ENCODE measurements around the gene SGCD.

SGCD gene

GRCh38 chr5:156314416-156314815 is 12.5 kb upstream of the SGCD start:
- Histone ChIP-seq H3K27ac (ENCODE audit: extremely low read depth, low read depth, low read length) (no peak overlapping the region), H3K4me1 (ENCODE audit: control insufficient read depth, insufficient read depth, low read length) (no peaks in the 10 kb centered on the region), H3K36me3 (ENCODE audit: control insufficient read depth in 2 of 2, insufficient read depth in 1 of 2, low read length in 2 of 2) (no peaks in the 10 kb centered on the region), H3K4me3 (ENCODE audit: low read depth, low read length) (no peak overlapping the region), H3K9me3 (ENCODE audit: control insufficient read depth, insufficient read depth, low read depth, low read length) (no peaks in the 10 kb centered on the region)
- CTCF ChIA-PET = no interaction called here
- POLR2A ChIA-PET = no interaction called here
- TF ChIP-seq ZNF560 (tag by site-specific recombination; IDR thresholded peaks at IDR 0.05; ENCODE audit: borderline replicate concordance) (no peak), ZNF792 (tag by site-specific recombination; IDR thresholded peaks at IDR 0.05) (no peak), ZNF2 (tag by site-specific recombination; IDR thresholded peaks at IDR 0.05) (no peak)

GRCh38 chr5:156322666-156323065 is 4.3 kb upstream of the SGCD start:
- CTCF ChIA-PET = no interaction called here
- H3K36me3 ChIP-seq (ENCODE audit: control insufficient read depth in 2 of 2, insufficient read depth in 1 of 2, low read length in 2 of 2) = no peaks in the 10 kb centered on the region
- H3K4me3 ChIP-seq (ENCODE audit: low read depth, low read length) = no peak overlapping the region
- no peaks in the 10 kb centered on the region for H3K9me3 ChIP-seq (ENCODE audit: control insufficient read depth, insufficient read depth, low read depth, low read length)
- no peaks in the 10 kb centered on the region for H3K4me1 ChIP-seq (ENCODE audit: control insufficient read depth, insufficient read depth, low read length)
- no peak overlapping the region for H3K27ac ChIP-seq (ENCODE audit: extremely low read depth, low read depth, low read length)
- POLR2A ChIA-PET = no interaction called here
- TF ChIP-seq PRDM1 (tag by site-specific recombination; IDR thresholded peaks at IDR 0.05) (no peak), HOXD13 (CRISPR knock-in tag; IDR thresholded peaks at IDR 0.05; ENCODE audit: borderline replicate concordance) (no peak), ZNF529 (tag by site-specific recombination; IDR thresholded peaks at IDR 0.05; ENCODE audit: insufficient replicate concordance) (no peak), ZBTB20 (tag by site-specific recombination; IDR thresholded peaks at IDR 0.05) (no peak), ZBTB7A (tag by site-specific recombination; IDR thresholded peaks at IDR 0.05; ENCODE audit: low read depth) (no peak), ZBTB48 (tag by site-specific recombination; IDR thresholded peaks at IDR 0.05) (no peak), ZNF175 (tag by site-specific recombination; IDR thresholded peaks at IDR 0.05) (no peak), ZNF266 (tag by site-specific recombination; IDR thresholded peaks at IDR 0.05; ENCODE audit: low read depth) (no peak), MZF1 (tag by site-specific recombination; IDR thresholded peaks at IDR 0.05; ENCODE audit: borderline replicate concordance) (no peak), ZNF24 (tag by site-specific recombination; IDR thresholded peaks at IDR 0.05) (no peak), EGR2 (tag by site-specific recombination; IDR thresholded peaks at IDR 0.05; ENCODE audit: low read depth) (no peak), KLF9 (tag by site-specific recombination; IDR thresholded peaks at IDR 0.05; ENCODE audit: low read depth) (no peak), KLF7 (tag by site-specific recombination; IDR thresholded peaks at IDR 0.05; ENCODE audit: borderline replicate concordance) (no peak), PATZ1 (tag by site-specific recombination; IDR thresholded peaks at IDR 0.05) (no peak), GLI4 (tag by site-specific recombination; IDR thresholded peaks at IDR 0.05) (no peak)

- Histone ChIP-seq H3K4me3 (ENCODE audit: low read depth, low read length) (no peak overlapping the region), H3K36me3 (ENCODE audit: control insufficient read depth in 2 of 2, insufficient read depth in 1 of 2, low read length in 2 of 2) (no peaks in the 10 kb centered on the region), H3K4me1 (ENCODE audit: control insufficient read depth, insufficient read depth, low read length) (no peaks in the 10 kb centered on the region), H3K27ac (ENCODE audit: extremely low read depth, low read depth, low read length) (no peak overlapping the region), H3K9me3 (ENCODE audit: control insufficient read depth, insufficient read depth, low read depth, low read length) (no peaks in the 10 kb centered on the region)
- ChIA-PET CTCF (no interaction called here), POLR2A (no interaction called here)
- TF ChIP-seq ZNF776 (tag by site-specific recombination; IDR thresholded peaks at IDR 0.05; ENCODE audit: borderline replicate concordance) = no peak
- TF ChIP-seq ZNF223 (tag by site-specific recombination; IDR thresholded peaks at IDR 0.05) = no peak
- no peak for TF ChIP-seq ZNF274 (IDR thresholded peaks at IDR 0.05; ENCODE audit: low read length)
- no peak for TF ChIP-seq ZNF274 (tag by site-specific recombination; IDR thresholded peaks at IDR 0.05; ENCODE audit: borderline replicate concordance)
- no peak for TF ChIP-seq TRIM28 (IDR thresholded peaks at IDR 0.05; ENCODE audit: borderline replicate concordance, low read length)
- TF ChIP-seq ZNF513 (tag by site-specific recombination; IDR thresholded peaks at IDR 0.05) = no peak
- no peak for TF ChIP-seq ZNF211 (tag by site-specific recombination; IDR thresholded peaks at IDR 0.05; ENCODE audit: low read depth)
- no peak for TF ChIP-seq ZNF248 (tag by site-specific recombination; IDR thresholded peaks at IDR 0.05)
- TF ChIP-seq PBX3 (CRISPR knock-in tag; IDR thresholded peaks at IDR 0.05) = no peak
- no peak for TF ChIP-seq ZNF292 (tag by site-specific recombination; IDR thresholded peaks at IDR 0.05; ENCODE audit: borderline replicate concordance, low read depth)
- no peak for TF ChIP-seq ZFHX2 (tag by site-specific recombination; conservative IDR thresholded peaks at IDR 0.05)
- no peak for TF ChIP-seq OVOL3 (tag by site-specific recombination; IDR thresholded peaks at IDR 0.05)
- no peak for TF ChIP-seq SALL2 (tag by site-specific recombination; IDR thresholded peaks at IDR 0.05; ENCODE audit: borderline replicate concordance)
These were observed 332 bp downstream of the SGCD start for GRCh38 chr5:156327296-156327695.

Data from HEK293 (cell line).